Effector CD8-positive, alpha-beta T cell (primary cell): ENCODE results near the gene GALNS.
"Not testable (repeated sequence)": the region's sequence is repeated elsewhere in the genome, so short reads cannot be mapped to it uniquely, and the experiment has no call there.

Source experiments
- DNase-seq: peaks from one replicate; lab custom pipeline; 2025; lab: John Stamatoyannopoulos, UW

The GALNS gene

DNA sequence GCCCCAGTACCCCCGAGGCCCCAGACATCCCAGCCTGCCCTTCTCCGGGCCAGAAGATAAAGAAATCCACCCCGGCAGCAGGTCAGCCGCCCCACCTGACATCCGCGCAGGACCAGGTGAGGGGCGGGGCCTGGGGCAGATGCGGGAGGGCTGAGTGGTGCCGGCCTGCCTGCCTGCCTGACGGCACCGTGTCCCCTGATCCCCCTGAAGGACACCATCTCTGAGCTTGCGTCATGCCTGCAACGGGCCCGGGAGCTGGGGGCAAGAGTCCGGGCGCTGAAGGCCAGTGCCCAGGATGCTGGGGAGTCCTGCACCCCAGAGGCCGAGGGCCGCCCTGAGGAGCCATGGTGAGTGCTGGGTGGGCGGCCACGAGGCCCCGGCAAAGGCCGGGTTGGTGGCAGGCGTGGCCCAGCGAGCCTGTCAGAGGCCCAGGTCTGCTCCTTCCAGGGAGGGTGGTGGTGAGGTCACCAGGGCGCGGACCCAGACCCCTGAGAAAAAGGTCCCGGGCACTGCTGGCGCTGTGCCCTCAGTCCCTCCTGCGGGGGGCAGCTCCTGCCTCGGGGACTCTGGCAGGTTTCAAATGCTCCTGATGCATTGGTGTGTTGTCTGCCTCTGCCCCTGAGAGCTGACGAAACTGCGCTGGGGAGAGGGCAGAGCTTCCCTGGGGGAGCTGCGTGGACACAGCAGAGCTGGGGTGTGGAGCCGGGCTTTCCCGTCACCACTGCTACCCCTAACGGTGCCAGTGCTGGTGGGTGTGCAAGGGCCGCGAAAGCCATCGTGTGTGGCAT is 52.0 kb downstream of the GALNS start:
- no peak for DNase-seq

DNA sequence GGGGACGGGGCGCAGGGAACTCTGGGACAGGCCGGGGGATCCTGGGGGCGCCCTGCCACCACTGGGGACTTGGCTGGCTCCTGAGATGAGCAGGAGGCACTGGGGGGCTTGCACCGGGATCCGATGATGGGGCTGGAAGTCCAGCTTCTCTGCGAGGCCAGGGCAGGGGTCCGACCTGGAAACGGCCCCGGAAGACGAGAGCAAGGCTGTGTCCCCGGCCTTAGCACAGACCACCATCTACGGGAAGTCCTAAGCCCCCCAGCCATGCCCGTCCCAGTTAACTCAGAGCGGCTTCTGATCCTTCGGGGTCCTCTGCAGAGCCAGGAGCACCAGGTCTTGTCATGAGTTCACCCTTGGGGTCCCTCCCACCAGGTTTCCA is 52.6 kb downstream of the GALNS start:
- no peak for DNase-seq

DNA sequence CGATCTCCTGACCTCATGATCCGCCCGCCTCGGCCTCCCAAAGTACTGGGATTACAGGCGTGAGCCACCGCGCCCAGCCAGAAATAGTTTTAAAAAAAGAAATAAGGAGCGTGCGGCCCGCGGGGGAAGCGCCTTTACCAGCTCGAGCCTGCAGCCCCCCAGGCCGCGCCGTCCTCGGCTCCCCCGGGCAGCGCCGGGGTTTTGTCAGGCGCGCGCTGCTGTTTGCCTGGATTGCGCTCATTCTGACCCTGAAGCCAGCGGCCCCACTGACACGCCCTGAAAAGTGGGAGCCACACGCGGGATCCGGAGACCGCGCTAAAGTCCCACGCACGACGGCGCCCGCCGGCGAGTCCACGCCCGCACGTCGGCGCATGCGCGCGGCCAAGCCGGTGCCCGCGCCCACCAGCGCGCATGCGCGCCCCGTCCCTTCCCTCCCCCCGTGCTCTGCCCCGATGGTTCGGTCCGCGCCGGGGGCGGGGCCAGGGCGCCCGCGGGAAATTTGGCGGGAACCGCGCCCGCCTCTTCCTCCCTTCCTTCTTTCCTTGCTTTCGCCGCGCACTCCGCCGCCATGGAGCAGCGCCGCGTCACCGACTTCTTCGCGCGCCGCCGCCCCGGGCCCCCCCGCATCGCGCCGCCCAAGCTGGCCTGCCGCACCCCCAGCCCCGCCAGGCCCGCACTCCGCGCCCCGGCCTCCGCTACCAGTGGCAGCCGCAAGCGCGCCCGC is 53.3 kb downstream of the GALNS start, which contains the start of gene CDT1:
Gene CDT1, plus strand, starts transcription at position 526 of the 724 bp plus-strand sequence. Its CDS starts 43 bp downstream, at position 569.
- peak; percentile 78 for DNase-seq

DNA sequence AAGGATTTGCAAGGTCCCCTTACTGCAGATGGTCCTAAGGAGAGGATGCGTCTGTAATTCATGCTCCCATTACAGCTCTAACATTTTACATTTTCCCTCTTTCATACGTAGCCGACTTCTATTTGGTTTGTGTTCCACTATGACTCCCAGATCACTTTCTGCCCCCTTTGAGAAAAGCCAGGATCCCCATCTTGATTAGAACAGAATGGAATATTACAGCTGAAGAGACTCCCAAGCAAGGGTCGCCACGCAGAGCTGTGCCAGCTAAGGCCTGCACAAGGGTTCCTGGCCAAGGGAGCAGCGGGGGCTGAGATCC is 56.5 kb downstream of the GALNS start:
- no peak for DNase-seq

DNA sequence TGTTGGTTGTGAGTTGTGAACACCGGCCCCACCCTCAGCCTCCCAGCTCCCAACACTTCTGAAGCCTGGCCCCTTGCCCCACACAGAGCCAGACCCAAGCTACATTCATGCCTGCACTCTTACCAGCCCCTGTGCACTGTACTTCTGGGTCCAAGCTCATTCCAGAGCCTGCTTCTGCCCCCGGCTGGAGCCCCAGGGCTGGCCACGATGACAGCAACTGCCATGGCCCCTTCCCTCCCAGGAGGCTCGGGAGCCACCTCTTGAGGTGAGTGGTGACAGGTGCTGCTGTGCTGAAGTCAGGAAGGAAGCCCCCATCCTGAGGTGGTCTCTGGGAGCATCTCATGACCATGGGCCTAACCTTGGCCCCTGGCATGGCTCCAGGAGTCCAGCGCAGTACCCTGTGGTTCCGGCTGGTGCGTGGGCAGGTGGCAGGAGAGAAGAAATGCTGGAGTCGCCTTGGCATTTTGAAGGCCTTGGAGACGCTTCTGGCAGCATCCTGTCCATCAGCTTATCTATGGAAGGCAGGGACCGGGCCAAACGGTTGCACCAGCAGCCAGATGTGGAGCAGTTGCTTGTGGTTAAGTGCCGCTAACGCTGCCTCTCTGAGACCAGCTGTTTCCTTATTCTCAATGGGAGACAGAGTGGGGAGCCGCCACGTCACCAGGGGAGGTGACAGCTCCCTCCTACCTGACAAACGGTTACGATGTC is 57.0 kb downstream of the GALNS start:
- no peak for DNase-seq

DNA sequence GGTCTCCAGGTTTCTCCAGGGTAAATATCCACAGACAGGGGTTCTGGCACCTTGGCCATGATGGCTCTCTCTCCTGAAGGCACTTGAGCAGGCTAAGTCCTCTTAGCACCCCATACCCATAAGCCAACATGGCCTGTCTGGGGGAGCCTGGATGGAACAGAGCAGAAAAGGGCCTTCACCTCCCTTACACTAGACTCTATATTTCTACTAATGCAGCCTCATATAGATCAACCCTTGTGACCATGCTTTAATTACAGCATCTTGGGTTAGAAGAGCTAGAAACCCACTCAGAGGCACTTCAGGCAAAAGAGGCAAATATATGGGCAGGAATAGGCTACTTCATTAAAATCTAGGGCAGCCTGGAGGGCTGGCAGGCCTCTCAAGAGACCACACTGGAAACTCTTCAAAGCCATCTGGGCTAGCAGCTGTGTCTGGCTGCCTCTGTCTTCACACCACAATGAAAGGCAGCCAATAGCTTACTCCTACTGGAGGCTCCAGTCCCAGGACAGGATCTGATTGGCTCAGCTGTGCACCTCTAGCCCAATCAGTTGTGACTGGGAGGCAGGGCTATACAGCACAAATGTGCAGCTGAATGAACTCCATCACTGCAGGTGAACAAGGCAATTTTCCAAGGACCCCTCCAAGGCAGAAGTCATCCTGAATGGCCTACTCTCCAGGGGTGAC is 57.8 kb downstream of the GALNS start:
- DNase-seq = no peak

DNA sequence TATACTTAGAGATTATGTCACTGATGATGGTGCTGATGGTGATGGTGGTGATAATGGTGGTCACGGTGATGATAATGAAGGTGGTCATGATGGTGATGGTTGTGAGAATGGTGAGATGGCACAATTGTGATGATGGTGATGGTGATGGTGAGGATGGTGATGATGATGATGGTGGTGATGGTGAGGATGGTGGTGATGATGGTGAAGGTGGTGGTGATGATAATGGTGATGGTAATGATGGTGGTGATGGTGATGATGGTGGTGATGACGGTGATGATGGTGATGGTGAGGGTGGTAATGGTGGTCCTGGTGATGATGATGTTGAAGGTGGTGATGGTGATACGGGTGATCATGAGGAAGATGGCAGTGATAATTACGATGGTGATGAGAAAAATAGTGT is 58.7 kb downstream of the GALNS start:
- DNase-seq = no peak

DNA sequence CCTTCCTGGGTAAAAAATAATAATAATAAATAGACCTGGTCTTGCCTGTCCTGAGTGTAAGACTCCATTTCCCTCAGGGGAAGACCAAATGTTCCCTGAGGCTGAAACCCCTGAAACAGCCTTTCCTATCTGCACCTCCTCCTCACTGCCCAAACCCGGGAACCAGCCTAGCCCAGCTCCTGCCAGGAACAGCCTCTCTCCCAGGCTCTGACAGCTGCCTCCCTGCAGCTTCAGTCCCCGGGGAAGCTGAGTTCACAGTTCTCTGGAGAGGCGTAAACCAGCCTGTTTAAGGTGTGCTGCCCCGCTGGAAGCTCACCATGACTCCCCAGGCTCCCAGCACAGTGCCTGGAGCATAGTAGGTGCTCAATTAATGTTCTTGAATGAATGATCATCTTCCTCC is 60.5 kb downstream of the GALNS start:
- DNase-seq = no peak

DNA sequence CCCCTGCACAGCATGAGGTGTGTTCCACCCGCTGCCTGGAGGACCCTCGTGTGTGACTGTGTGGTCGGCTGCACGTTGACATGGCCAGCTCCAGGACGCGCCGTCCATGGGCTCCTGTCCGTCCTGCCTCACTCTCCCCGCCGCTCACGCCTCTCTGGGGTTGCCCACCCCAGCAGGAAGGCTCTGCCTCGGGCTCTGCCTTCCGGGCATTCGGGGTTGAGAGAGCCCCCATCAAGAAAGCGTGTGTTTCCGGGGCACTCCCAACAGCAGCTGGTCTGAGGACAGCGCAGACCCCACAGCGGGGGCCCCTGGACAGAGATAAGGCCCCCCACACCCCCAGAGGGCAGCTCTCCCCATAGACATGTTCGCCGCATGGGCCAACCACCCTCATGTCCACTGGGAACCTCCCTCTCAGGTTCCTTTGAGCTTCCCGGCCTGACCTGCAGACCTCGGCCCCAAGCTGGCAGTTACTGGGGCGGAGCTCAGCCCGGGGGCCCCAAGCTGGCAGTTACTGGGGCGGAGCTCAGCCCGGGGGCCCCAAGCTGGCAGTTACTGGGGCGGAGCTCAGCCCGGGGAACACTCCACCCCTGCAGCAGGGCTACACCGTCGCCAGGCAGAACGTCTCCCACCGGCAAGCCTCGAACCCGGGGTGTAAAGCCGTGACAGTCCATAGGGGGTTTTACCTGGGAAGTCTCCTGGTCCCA is 63.3 kb downstream of the GALNS start:
- DNase-seq = no peak

DNA sequence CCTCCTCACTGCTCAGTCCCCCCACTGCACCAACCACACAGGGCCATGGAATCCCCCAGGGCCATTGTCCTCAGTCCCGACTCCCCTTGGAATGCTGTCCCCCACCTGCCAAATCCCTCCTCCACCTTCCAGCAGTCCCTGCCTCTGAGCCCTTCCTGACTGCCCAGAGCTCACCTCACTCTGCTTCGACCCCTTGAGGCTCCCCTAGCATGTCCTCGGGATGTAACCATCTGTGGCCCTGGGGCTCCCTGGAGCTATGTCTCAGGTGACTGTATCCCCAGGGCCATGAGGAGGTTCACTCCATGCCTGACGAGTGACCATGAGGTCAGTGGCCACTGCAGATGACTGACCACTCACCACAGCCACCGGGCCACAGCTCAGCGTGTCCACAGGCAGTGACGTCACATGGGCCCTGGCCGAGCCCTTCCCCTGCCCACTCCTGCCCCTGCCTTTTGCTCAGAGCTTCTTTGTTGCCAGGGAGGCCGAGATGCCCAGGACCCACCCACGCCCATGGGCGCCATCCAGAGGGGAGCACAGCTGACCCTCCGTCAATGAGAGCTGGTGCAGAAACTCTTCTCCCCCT is 64.0 kb downstream of the GALNS start:
- DNase-seq = no peak

DNA sequence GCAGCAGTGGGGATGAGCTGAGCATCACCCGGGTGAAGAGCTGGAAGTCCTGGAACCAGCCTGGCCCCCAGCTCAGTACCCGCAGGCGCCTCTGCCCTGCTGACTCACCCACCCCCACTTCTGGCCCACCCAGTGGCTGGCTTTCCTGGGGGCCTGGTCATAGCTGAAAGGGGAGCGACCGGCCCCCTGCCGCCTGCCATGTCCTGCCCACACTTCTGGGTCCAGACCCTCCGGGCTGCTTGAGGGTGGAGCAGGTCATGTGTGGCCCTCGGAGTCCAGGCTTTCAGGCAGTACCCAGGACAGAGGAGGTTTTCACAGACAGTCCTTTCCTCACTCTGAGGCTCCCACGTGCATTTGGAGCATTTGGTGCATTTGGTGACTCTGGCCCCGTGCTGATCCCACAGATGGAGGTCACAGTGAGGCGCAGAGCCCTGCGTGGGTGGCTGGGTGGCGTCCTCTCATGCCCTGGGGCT is 64.6 kb downstream of the GALNS start:
- no peak for DNase-seq

DNA sequence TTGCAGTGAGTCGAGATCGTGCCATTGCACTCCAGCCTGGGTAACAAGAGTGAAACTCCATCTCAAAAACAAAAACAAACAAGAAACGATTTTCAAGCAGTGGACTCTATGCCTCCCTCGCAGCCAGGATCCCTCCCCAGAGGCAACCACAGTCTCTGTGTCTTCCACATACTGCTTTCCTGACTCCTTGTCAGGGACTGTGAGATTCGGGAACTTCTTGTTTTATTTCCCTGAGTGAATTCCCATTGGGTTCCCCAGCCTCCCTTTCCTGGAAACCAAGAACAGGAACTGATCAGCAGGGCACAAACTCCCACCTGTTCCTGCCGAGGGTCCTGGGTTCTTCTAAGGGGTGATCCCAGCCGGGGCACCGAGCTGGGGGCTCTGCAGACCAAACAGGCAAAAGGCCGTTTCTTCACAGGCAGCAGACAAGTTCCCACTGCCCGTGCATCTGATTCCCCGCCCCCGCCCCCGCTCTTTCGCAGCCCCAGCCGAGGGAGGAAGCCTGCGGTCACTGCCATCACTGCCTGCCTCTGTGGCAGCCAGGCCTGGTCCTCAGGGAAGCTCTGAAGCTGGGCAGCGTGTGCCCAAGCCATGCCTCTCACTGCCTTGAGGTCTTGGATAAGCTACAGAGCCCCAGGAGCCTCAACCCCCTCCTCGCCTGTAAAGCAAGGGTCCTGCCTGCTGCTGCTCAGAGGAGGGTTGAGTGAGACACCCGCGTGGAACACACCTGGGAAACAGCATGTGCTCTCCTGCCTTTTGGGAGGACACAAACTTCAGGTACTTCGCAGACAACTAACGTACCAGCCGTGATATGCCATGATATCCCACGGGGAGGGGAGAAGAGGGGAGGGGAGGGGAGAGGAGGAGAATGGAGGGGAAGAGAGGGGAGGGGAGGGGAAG is 66.2 kb downstream of the GALNS start:
- DNase-seq = peak; percentile 20

DNA sequence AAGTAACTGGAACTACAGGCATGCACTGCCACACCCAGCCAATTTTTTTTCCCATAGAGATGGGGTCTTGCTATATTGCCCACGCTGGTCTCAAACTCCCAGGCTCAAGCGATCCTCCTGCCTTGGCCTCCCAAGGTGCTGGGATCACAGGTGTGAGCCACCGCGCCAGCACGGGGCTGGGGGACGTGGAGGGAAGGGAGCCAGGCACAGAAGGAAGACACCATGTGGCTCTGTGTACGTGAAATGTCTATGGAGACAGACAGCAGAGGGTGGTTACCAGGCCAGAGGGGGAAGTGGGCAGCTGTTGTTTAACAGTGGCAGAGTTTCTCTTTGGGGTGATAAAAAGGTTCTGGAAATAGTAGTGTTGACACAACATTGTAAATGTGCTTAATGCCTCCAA is 67.2 kb downstream of the GALNS start:
- no peak for DNase-seq

DNA sequence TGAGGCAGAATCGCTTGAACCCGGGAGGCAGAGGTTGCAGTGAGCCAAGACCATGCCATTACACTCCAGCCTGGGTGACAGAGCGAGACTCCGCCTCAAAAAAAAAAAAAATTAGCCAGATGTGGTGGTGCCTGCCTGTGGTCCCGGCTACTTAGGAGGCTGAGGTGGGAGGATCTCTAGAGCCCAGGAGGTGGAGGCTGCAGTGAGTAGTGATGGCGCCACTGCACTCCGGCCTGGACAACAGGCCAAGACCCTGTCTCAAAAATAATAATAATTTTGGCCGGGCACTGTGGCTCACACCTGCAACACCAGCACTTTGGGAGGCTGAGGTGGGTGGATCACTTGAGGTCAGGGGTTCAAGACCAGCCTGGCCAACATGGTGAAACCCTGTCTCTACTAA is 68.0 kb downstream of the GALNS start:
- DNase-seq = not testable (repeated sequence)

DNA sequence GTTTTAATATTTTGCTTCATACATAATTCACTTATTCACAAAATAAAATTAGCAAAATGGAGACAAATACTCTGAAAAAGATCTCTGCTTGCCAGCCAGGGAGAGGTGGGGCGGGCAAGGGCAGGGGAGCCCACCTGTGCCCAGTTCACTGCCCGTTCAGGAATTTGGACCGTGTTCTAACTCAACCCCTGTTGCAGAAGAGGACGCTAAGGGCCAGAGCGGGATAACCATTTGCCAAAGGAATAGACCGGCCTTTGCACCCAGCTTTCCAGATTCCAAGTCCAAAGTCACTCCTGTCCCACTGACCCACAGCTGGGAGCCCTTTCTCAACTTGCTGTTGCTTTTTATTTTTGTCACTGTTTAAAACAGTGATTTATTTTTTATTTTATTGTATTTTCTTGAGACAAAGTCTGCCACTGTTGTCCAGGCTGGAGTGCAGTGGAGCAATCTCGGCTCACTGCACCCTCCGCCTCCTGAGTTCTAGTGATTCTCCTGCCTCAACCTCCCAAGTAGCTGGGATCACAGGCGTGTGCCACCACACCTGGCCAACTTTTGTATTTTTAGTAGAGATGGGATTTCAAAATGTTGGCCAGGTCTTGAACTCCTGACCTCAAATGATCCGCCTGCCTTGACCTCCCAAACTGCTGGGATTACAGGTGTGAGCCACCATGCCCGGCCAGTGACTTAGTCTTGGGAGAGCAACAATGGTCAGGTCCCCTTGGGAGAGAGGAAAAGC is 69.0 kb downstream of the GALNS start:
- DNase-seq = no peak

DNA sequence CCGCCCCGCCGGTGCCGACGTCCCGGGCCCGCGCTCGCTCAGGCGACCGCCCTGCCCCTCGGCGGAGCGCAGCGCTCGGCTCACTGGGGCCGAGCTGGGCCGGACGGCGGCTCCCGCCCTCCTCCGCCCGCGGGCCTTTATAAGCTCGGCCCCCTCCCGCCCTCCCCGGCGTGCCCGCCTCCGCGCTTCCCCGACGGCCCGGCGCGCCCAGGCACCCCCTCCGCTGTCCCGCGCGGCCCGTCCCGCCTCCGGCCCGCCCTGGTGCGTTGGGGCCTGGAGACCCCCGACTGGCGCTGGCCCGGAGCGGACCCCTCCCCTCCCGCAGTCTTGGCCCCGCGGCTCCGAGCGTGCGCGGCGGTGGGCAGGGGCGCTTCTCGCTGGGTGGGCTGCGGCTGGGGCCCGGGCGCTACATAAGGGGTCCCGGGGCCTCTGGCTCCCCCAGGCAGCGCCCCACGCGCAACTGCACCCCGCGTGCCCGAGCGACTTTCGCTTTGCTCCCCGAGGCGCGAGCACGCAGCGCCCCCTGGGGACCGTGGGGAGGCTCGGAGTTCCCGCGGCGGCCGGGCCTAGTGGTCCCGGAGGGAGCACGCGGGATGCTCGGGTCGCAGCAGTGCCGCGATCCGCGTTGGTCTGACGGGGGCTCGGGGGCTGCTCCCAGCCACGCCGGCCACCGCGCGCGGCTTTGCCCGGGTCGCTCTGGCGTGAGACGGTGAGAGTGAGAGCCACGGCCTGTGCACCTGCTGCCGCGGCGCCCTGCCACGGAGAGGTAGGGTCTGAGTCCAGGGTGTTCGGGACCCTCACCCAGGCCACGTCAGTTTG is 71.4 kb downstream of the GALNS start, which contains the start of gene PIEZO1:
Gene PIEZO1, minus strand, starts transcription at position 115 of the 819 bp plus-strand sequence. CDS start 256 bp downstream, outside the sequence.
- peak; percentile 77 for DNase-seq

DNA sequence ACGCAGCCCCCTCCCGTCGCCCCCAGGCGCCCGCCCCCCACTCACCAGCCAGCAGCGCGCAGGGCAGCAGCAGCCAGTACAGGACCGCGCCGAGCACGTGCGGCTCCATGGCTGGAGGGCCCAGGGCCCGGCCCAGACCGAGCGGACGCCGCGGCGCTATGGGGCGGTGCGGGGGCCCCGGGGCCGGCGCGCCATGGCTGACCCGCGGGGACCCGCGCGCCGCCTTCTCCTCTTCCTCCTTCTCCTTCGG is 72.0 kb downstream of the GALNS start:
- no peak for DNase-seq

DNA sequence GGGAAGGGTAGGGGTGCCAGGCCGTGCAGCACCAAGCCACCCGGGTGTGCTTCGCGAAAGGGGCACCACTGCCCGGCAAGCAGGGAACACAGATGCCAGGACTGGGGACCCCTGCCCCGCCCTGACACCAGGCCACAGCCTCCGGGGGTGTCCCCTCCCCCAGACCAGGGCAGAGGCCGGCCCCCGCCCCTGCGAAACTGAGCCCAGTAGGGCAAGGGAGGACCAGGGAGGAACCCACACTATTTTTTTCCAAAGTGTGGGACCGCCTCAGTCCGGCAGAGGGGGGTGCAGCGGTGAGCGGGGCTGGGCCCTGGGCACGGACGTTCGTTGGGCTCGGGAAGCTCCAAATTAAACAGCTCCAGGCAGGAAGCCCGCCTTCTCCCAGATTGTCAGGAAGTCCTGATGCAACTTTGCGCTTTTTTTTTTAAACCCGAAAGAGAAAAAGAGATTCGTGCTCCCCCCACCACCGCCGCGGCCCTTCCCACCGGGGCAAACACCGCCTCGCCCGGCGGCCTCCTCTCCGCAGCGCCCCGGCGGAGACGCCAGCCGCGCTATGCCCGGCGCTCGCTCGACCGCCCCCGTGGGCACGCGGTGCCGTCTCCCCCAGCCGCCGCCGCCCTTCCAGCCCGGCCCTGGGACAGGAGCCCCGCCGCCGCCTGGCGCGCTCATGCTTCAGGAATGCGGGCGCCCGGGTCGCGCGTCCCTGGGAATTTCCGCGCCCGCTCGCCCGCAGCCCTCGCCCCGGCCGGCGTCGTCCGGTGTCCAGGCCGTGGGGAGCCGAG is 72.5 kb downstream of the GALNS start:
- no peak for DNase-seq
